CD14-positive monocyte (primary cell): ENCODE measurements around the gene ZNF831. TPM values are rescaled to one million over a fixed set of nuclear protein-coding genes. Genes with fewer than 3 reads are reported as not detected.

Experiments
- DNase-seq, 3 donors: peaks; one replicate each; pipeline ENCODE4 v3.0.0-alpha.2; 2011 to 2022
- H2AFZ ChIP-seq: 2 replicates; pipeline ENCODE4 v1.6.0; 2012; ENCODE audit warnings: mild to moderate bottlenecking, low read depth, low read length, inconsistent platforms; ENCODE audit not compliant: insufficient read depth, poor library complexity, severe bottlenecking
- H3K27ac ChIP-seq, 2 donors: 1 replicate in 1 of 2; 2 replicates in 1 of 2; pipeline ENCODE4 v1.5.1; 2012 to 2013; ENCODE audit warnings: low read length in 2 of 2, control low read depth in 1 of 2, inconsistent platforms in 1 of 2, low read depth in 1 of 2, mild to moderate bottlenecking in 1 of 2
- H3K27me3 ChIP-seq, 2 donors: one replicate each; pipeline versions ENCODE4 v1.6.0 to v1.6.1; 2011 to 2013; ENCODE audit warnings: low read length in 2 of 2; ENCODE audit not compliant: control insufficient read depth in 2 of 2, insufficient read depth in 2 of 2
- H3K36me3 ChIP-seq, 2 donors: replicated peaks in 1 of 2; 1 replicate in 1 of 2; 2 replicates in 1 of 2; pipeline versions ENCODE4 v1.5.1 to v1.6.1; 2012 to 2013; ENCODE audit warnings: low read length in 2 of 2, control low read depth in 1 of 2, inconsistent platforms in 1 of 2, mild to moderate bottlenecking in 1 of 2; ENCODE audit not compliant: insufficient read depth in 2 of 2, control insufficient read depth in 1 of 2
- H3K4me1 ChIP-seq, 2 donors: 1 replicate in 1 of 2; 2 replicates in 1 of 2; pipeline versions ENCODE4 v1.5.1 to v1.6.1; 2012 to 2013; ENCODE audit warnings: low read length in 2 of 2, control low read depth in 1 of 2, inconsistent platforms in 1 of 2, mild to moderate bottlenecking in 1 of 2, moderate library complexity in 1 of 2; ENCODE audit not compliant: insufficient read depth in 2 of 2, control insufficient read depth in 1 of 2
- H3K4me2 ChIP-seq: replicated peaks from 2 replicates; pipeline ENCODE3; 2012; ENCODE audit warnings: low read length, moderate library complexity, mild to moderate bottlenecking; ENCODE audit not compliant: poor library complexity, severe bottlenecking; ENCODE audit errors: extremely low read depth
- H3K4me3 ChIP-seq, 3 experiments: fragments of 200-600 bp in 1 of 3; sonication (generic) in 1 of 3; replicated peaks in 1 of 3; 1 replicate in 2 of 3; 2 replicates in 1 of 3; pipeline ENCODE4 v1.5.1; 2011 to 2013; ENCODE audit warnings: low read length in 3 of 3, mild to moderate bottlenecking in 3 of 3, control low read depth in 2 of 3, low read depth in 2 of 3, inconsistent platforms in 1 of 3, moderate library complexity in 1 of 3
- H3K79me2 ChIP-seq: 2 replicates; pipeline ENCODE4 v1.6.0; 2012; ENCODE audit warnings: mild to moderate bottlenecking, control low read depth, inconsistent platforms, low read length, moderate library complexity; ENCODE audit not compliant: insufficient read depth
- H3K9ac ChIP-seq: 2 replicates; pipeline ENCODE4 v1.6.0; 2017; ENCODE audit warnings: low read length, mild to moderate bottlenecking; ENCODE audit not compliant: insufficient read depth, poor library complexity, severe bottlenecking
- H3K9me3 ChIP-seq, 2 donors: replicated peaks in 1 of 2; 1 replicate in 1 of 2; 2 replicates in 1 of 2; pipeline versions ENCODE4 v1.5.1 to v1.6.1; 2012 to 2013; ENCODE audit warnings: low read length in 2 of 2, control low read depth in 1 of 2; ENCODE audit not compliant: control insufficient read depth in 1 of 2, insufficient read depth in 1 of 2
- H4K20me1 ChIP-seq: 2 replicates; pipeline ENCODE4 v1.6.0; 2012; ENCODE audit warnings: mild to moderate bottlenecking, low read length, control low read depth, moderate library complexity; ENCODE audit not compliant: insufficient read depth
- H3K27ac Mint-ChIP-seq, 7 donors: one replicate each; pipeline ENCODE4 v1.8.0; 2020; ENCODE audit warnings: mild to moderate bottlenecking in 7 of 7, mixed read lengths in 7 of 7, moderate library complexity in 6 of 7, inconsistent platforms in 2 of 7
- H3K27me3 Mint-ChIP-seq, 3 donors: one replicate each; pipeline ENCODE4 v1.8.0; 2021 to 2022; ENCODE audit warnings: low read depth in 3 of 3, mild to moderate bottlenecking in 3 of 3, mixed read lengths in 3 of 3, moderate library complexity in 3 of 3, inconsistent platforms in 1 of 3
- H3K36me3 Mint-ChIP-seq, 2 donors: one replicate each; pipeline ENCODE4 v1.8.0; 2020; ENCODE audit warnings: mixed read lengths in 2 of 2, inconsistent platforms in 1 of 2, mild to moderate bottlenecking in 1 of 2
- H3K4me1 Mint-ChIP-seq: one replicate; pipeline ENCODE4 v1.8.0; 2020; ENCODE audit warnings: mild to moderate bottlenecking, mixed read lengths
- H3K4me3 Mint-ChIP-seq, 2 donors: one replicate each; pipeline ENCODE4 v1.8.0; 2020; ENCODE audit warnings: mild to moderate bottlenecking in 2 of 2, mixed read lengths in 2 of 2, moderate library complexity in 1 of 2
- H3K9me3 Mint-ChIP-seq, 7 donors: one replicate each; pipeline ENCODE4 v1.8.0; 2020 to 2022; ENCODE audit warnings: mixed read lengths in 7 of 7, mild to moderate bottlenecking in 6 of 7, moderate library complexity in 6 of 7, inconsistent platforms in 2 of 7
- WGBS: methylation state at CpG from one replicate; pipeline ENCODE4 v1.1.5; 2013; ENCODE audit warnings: missing lambda C conversion rate; ENCODE audit not compliant: insufficient coverage; 5-methylcytosine and 5-hydroxymethylcytosine counted together
- intact Hi-C, 2 donors: fragments of 100-400 bp; cut with micrococcal nuclease; formaldehyde crosslinking; loops; one replicate each; pipeline versions ENCODE4 v1.15.0 to v1.15.1; 2023
- polyA plus RNA-seq, 3 donors: library from polyadenylated mRNA; depleted of rRNA in 1 of 3; unstranded in 2 of 3; stranded (reverse) in 1 of 3; fragments of 300-500 nt in 2 of 3; fragments of >200 nt in 1 of 3; fragmentation: Illumina TruSeq in 2 of 3; gene quantifications; 1 replicate in 2 of 3; 2 replicates in 1 of 3; pipeline ENCODE4 v1.2.3, GENCODE V29; 2012 to 2021
- TF ChIP-seq, protein P1 (sequence below): fragments of 200-600 bp; IDR thresholded peaks from one replicate; pipeline ENCODE4 v1.8.0; 2022; ENCODE audit warnings: antibody characterized with exemption, mild to moderate bottlenecking

The ZNF831 gene
- polyA plus RNA-seq, 3 donors: 0.03 to 0.09 TPM; not detected in 1

DNA sequence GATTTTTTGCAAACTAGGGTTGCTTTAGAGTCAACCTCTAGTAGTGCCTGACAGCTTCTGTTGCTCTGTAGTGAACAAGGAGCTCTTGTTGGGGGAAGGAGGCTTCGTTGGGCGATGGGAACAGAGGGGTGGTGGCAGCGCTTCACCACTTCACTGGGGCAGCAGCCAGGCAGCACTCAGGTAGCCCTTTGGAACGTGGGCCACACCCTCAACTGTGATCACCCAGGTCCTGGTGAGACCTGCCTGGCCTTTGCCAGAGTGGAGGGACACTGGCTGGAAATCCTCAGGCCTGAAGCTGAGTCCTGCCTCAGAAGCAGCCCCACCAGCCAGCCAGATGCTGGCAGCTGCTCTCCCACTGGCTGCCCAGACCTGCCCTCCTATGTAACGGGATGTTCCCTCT is 126.4 kb downstream of the ZNF831 start:
- whole genome bisulfite sequencing: 82% methylated on average over 5 of the region's 5 CpGs
- no peak overlapping the region for H3K4me3 ChIP-seq
- DNase-seq: no peak
- no peak overlapping the region for H2AFZ ChIP-seq
- H3K4me1 ChIP-seq: no peaks in the 10 kb centered on the region
- H3K27ac ChIP-seq: no peak overlapping the region
- intact Hi-C loops: no loop called here
- peaks cover 6 to 9% (median 7%) of the 10 kb centered on the region in 3 donors for H3K27me3 Mint-ChIP-seq
- no peaks in the 10 kb centered on the region for H3K79me2 ChIP-seq
- H3K9me3 ChIP-seq: no peaks in the 10 kb centered on the region
- H3K4me3 Mint-ChIP-seq: no peak overlapping the region
- H4K20me1 ChIP-seq: no peaks in the 10 kb centered on the region
- no peak overlapping the region for H3K27ac Mint-ChIP-seq
- no peak overlapping the region for H3K9ac ChIP-seq
- H3K36me3 ChIP-seq: no peaks in the 10 kb centered on the region
- H3K9me3 Mint-ChIP-seq: peaks cover 0 to 1% (median 0%) of the 10 kb centered on the region in 7 donors
- no peak overlapping the region for H3K4me2 ChIP-seq
- H3K36me3 Mint-ChIP-seq: no peaks in the 10 kb centered on the region
- H3K27me3 ChIP-seq: peaks cover 0 to 10% of the 10 kb centered on the region in 2 donors
- TF ChIP-seq, protein P1, sequence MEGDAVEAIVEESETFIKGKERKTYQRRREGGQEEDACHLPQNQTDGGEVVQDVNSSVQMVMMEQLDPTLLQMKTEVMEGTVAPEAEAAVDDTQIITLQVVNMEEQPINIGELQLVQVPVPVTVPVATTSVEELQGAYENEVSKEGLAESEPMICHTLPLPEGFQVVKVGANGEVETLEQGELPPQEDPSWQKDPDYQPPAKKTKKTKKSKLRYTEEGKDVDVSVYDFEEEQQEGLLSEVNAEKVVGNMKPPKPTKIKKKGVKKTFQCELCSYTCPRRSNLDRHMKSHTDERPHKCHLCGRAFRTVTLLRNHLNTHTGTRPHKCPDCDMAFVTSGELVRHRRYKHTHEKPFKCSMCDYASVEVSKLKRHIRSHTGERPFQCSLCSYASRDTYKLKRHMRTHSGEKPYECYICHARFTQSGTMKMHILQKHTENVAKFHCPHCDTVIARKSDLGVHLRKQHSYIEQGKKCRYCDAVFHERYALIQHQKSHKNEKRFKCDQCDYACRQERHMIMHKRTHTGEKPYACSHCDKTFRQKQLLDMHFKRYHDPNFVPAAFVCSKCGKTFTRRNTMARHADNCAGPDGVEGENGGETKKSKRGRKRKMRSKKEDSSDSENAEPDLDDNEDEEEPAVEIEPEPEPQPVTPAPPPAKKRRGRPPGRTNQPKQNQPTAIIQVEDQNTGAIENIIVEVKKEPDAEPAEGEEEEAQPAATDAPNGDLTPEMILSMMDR: no peak
- no peaks in the 10 kb centered on the region for H3K4me1 Mint-ChIP-seq

DNA sequence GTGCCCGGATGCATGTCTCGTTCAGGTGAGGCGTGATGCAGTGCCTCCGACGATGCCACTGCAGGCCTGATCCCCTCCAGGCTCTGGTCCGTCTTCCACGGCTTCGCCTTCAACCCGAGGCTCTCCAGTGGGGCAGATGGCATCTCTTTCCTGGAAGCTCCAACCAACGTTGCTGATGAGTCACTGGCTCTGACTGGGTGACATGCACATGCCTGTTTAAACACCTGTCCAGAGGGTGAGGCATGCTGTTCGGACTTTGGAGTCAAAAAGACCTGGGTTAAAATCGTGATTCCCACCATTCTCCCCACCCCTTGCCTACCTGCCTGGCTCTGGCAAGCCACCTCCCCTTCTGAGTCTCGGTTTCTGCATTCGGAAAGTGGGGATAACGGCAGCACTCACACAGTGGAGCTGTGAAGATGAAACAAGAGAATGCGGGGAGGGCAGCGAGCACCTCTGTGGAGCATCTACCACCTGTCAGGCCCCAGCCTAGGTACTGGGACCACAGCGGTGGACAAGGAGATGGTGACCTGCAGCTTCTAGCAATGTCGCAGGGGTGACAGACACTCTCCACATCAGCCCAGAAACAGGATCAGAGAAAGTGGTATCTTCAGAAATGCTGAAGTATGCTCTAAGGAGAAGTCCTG is 128.2 kb downstream of the ZNF831 start:
- no peak overlapping the region for H3K27ac Mint-ChIP-seq
- H3K27me3 Mint-ChIP-seq: peaks cover 7 to 11% (median 9%) of the 10 kb centered on the region in 3 donors
- no peak overlapping the region for H3K4me3 Mint-ChIP-seq
- Histone ChIP-seq H2AFZ (no peak overlapping the region), H3K4me2 (no peak overlapping the region), H3K9ac (no peak overlapping the region), H3K4me3 (no peak overlapping the region), H3K9me3 (no peaks in the 10 kb centered on the region), H4K20me1 (no peaks in the 10 kb centered on the region), H3K27ac (no peak overlapping the region), H3K79me2 (no peaks in the 10 kb centered on the region), H3K27me3 (peaks cover 0 to 15% of the 10 kb centered on the region in 2 donors), H3K36me3 (no peaks in the 10 kb centered on the region), H3K4me1 (no peaks in the 10 kb centered on the region)
- intact Hi-C loops: no loop called here
- no peaks in the 10 kb centered on the region for H3K36me3 Mint-ChIP-seq
- H3K4me1 Mint-ChIP-seq: no peaks in the 10 kb centered on the region
- DNase-seq: no peak
- H3K9me3 Mint-ChIP-seq: no peaks in the 10 kb centered on the region
- WGBS: 94% methylated on average over 13 of the region's 19 CpGs
- TF ChIP-seq, protein P1: no peak
